Pancreas (tissue), 10 donors: ENCODE measurements around the gene ENDOV. TPM values are rescaled to one million over a fixed set of nuclear protein-coding genes. Genes with fewer than 3 reads are reported as not detected.

Experiments
- ATAC-seq, 4 donors: fragments of 200-7000 bp; cut with Tn5 transposase; one replicate each; pipeline versions ENCODE4 v1.8.0 to v1.9.1; 2020; ENCODE audit warnings: mild to moderate bottlenecking in 4 of 4, moderate library complexity in 4 of 4
- DNase-seq, 6 donors: peaks; one replicate each; pipeline ENCODE4 v3.0.0-alpha.2; 2020
- FAIRE-seq: peaks from 2 replicates; lab custom pipeline; 2012; peaks lifted over from hg19 to GRCh38; lab: Jason Lieb, UNC
- H3K27ac ChIP-seq, 4 donors: fragments of 200-600 bp; sonication (generic); 1 replicate in 3 of 4; 2 replicates in 1 of 4; pipeline versions ENCODE4 v1.5.0 to v1.8.0; 2020
- H3K27me3 ChIP-seq, 4 donors: fragments of 200-600 bp; one replicate each; pipeline ENCODE4 v1.8.0; 2021
- H3K36me3 ChIP-seq, 3 donors: fragments of 200-600 bp; sonication (generic) in 1 of 3; one replicate each; pipeline versions ENCODE4 v1.5.0 to v1.8.0; 2020 to 2021
- H3K4me1 ChIP-seq, 3 donors: fragments of 200-600 bp; one replicate each; pipeline ENCODE4 v1.8.0; 2021
- H3K4me3 ChIP-seq, 4 donors: fragments of 200-600 bp; sonication (generic) in 2 of 4; one replicate each; pipeline versions ENCODE4 v1.5.0 to v1.8.0; 2020 to 2021
- H3K9me3 ChIP-seq, 4 donors: fragments of 200-600 bp; one replicate each; pipeline ENCODE4 v1.8.0; 2021
- CTCF ChIP-seq, 4 donors: fragments of 200-600 bp; sonication (generic) in 3 of 4; IDR thresholded peaks; one replicate each; pipeline versions ENCODE4 v1.5.0 to v1.8.0; 2021; ENCODE audit warnings: antibody characterized with exemption in 4 of 4
- WGBS, 2 donors: extraction: QIAGEN DNeasy Blood & Tissue Kit; methylation state at CpG; one replicate each; pipeline ENCODE4 v1.1.7; 2013; 5-methylcytosine and 5-hydroxymethylcytosine counted together
- intact Hi-C, 3 donors: fragments of 100-400 bp; cut with DNase I; formaldehyde crosslinking; loops; one replicate each; pipeline versions ENCODE4 v1.11.1 to v1.14.2; 2022
- polyA plus RNA-seq, 2 donors: library from polyadenylated mRNA; stranded (reverse); fragments of 200-250 nt; gene quantifications; one replicate each; pipeline ENCODE4 v1.2.3, GENCODE V29; 2013
- total RNA-seq, 6 donors: library from RNA; stranded (reverse); fragmentation: NEBNext Ultra II Directional in 4 of 6; extraction: Animal tissue kit (Norgen Biotek cat#: 25700) in 4 of 6; gene quantifications; one replicate each; pipeline versions ENCODE4 v1.2.1 to v1.2.4, GENCODE V29; 2021 to 2023
- donor health status: healthy with polysubstance abuse.
- donor health status: DM: no; HTN: no; CAD: no; lungs with moderate emphysema.
- donor health status: DM: no; HTN: no; CAD: no.
- donor health status: control.
- donor health status: control.
- donor health status: Bipolar disorder and iron deficiency.
- donor health status: DM: yes; HTN: yes; CAD: no.
- donor health status: DM: no; HTN: no; CAD: no.
- donor health status: DM: no; HTN: no; CAD: no.
- donor health status: DM: yes; HTN: yes; CAD: no.

The ENDOV gene
- total and polyA plus RNA-seq, 8 donors = 8.7 to 20.4 (median 12.9) TPM

GRCh38 chr17:80476877-80477646 is 62.1 kb downstream of the ENDOV start:
- Histone ChIP-seq H3K4me1 (peaks cover 5 to 23% (median 12%) of the 10 kb centered on the region in 3 donors), H3K27me3 (peaks cover 0 to 43% (median 10%) of the 10 kb centered on the region in 4 donors), H3K9me3 (no peaks in the 10 kb centered on the region), H3K36me3 (no peaks in the 10 kb centered on the region), H3K27ac (no peak overlapping the region), H3K4me3 (peak overlapping the region in 2 of 4 donors; percentile 21 to 40)
- TF ChIP-seq CTCF (IDR thresholded peaks at IDR 0.05) = no peak
- WGBS, 2 donors = 1 to 2% methylated on average over 61 to 84 of the region's 84 CpGs
- ATAC-seq = peak in 2 of 4 donors; percentile 6 to 12
- no peak for FAIRE-seq
- intact Hi-C loops = no loop called here
- peak in 2 of 6 donors; percentile 65 to 78 for DNase-seq

- no peaks in the 10 kb centered on the region for H3K36me3 ChIP-seq
- H3K27me3 ChIP-seq = peaks cover 0 to 43% (median 10%) of the 10 kb centered on the region in 4 donors
- TF ChIP-seq CTCF (IDR thresholded peaks at IDR 0.05) = no peak
- DNase-seq (peak in 2 of 6 donors; percentile 54 to 68), ATAC-seq (peak in 3 of 4 donors; percentile 40 to 62 (median 60)), FAIRE-seq (no peak)
- H3K27ac ChIP-seq = no peak overlapping the region
- WGBS, 2 donors = 2 to 4% methylated on average over 83 to 103 of the region's 103 CpGs
- peak overlapping the region in 1 of 4 donors; percentile 40 for H3K4me3 ChIP-seq
- peaks cover 5 to 23% (median 12%) of the 10 kb centered on the region in 3 donors for H3K4me1 ChIP-seq
- intact Hi-C loops = no loop called here
- H3K9me3 ChIP-seq = no peaks in the 10 kb centered on the region
Observed at GRCh38 chr17:80477647-80478478, 62.9 kb downstream of the ENDOV start.

- H3K27ac ChIP-seq = no peak overlapping the region
- H3K4me3 ChIP-seq = peak overlapping the region in 1 of 4 donors; percentile 40
- H3K4me1 ChIP-seq = peaks cover 5 to 23% (median 12%) of the 10 kb centered on the region in 3 donors
- H3K27me3 ChIP-seq = peaks cover 0 to 40% (median 10%) of the 10 kb centered on the region in 4 donors
- 15 to 16% methylated on average over 39 to 51 of the region's 51 CpGs for WGBS, 2 donors
- DNase-seq = peak in 1 of 6 donors; percentile 70
- no peaks in the 10 kb centered on the region for H3K9me3 ChIP-seq
- no peak for ATAC-seq
- TF ChIP-seq CTCF (IDR thresholded peaks at IDR 0.05) = no peak
- no peak for FAIRE-seq
- no peaks in the 10 kb centered on the region for H3K36me3 ChIP-seq
- intact Hi-C loops = no loop called here
Observed at GRCh38 chr17:80478487-80479245, 63.7 kb downstream of the ENDOV start.

- DNase-seq (no peak), FAIRE-seq (no peak), ATAC-seq (no peak)
- TF ChIP-seq CTCF (IDR thresholded peaks at IDR 0.05) = no peak
- no peak overlapping the region for H3K27ac ChIP-seq
- H3K4me3 ChIP-seq = no peak overlapping the region
- H3K27me3 ChIP-seq = peaks cover 0 to 36% (median 10%) of the 10 kb centered on the region in 4 donors
- 57 to 66% methylated on average over 9 of the region's 9 CpGs for WGBS, 2 donors
- H3K9me3 ChIP-seq = no peaks in the 10 kb centered on the region
- H3K4me1 ChIP-seq = peaks cover 5 to 23% (median 12%) of the 10 kb centered on the region in 3 donors
- no peaks in the 10 kb centered on the region for H3K36me3 ChIP-seq
- intact Hi-C loops = no loop called here
Observed at GRCh38 chr17:80479246-80479566, 64.2 kb downstream of the ENDOV start.
